ENCODE results near the gene PET100. TPM values are rescaled to one million over a fixed set of nuclear protein-coding genes. Genes with fewer than 3 reads are reported as not detected.

PET100 gene
- total RNA-seq, 1 experiment from 2014 or later: 15.5 TPM

GRCh38 chr19:7674010-7675005 is 44.7 kb downstream of the PET100 start:
- Histone ChIP-seq H3K27me3 (ENCODE audit: low read length) (no peaks in the 10 kb centered on the region), H2AFZ (ENCODE audit: low read length) (no peak overlapping the region), H4K20me1 (ENCODE audit: insufficient read depth, low read depth, low read length) (no peaks in the 10 kb centered on the region), H3K4me2 (ENCODE audit: low read depth, low read length, poor library complexity, severe bottlenecking) (no peak overlapping the region), H3K9me2 (replicated peaks; ENCODE audit: insufficient read depth, low read length) (no peaks in the 10 kb centered on the region), H3K4me3 (ENCODE audit: low read length) (no peak overlapping the region), H3K79me2 (ENCODE audit: low read length) (no peaks in the 10 kb centered on the region), H3K27ac (ENCODE audit: low read length) (no peak overlapping the region), H3K9ac (ENCODE audit: low read length) (no peak overlapping the region), H3K36me3 (ENCODE audit: insufficient read depth, low read length) (no peaks in the 10 kb centered on the region), H3K4me1 (ENCODE audit: low read length) (peaks cover 7% of the 10 kb centered on the region), H3K9me3 (ENCODE audit: low read length) (no peaks in the 10 kb centered on the region)
- peak; percentile 89 for DNase-seq

- Histone ChIP-seq H2AFZ (ENCODE audit: low read length) (no peak overlapping the region), H3K4me3 (ENCODE audit: low read length) (no peak overlapping the region), H3K27ac (ENCODE audit: low read length) (no peak overlapping the region), H4K20me1 (ENCODE audit: insufficient read depth, low read depth, low read length) (0 out of 2 replicates have a peak, but pooled peaks cover 2% of the 10 kb centered on the region), H3K9ac (ENCODE audit: low read length) (no peak overlapping the region), H3K27me3 (ENCODE audit: low read length) (no peaks in the 10 kb centered on the region), H3K4me1 (ENCODE audit: low read length) (peaks cover 12% of the 10 kb centered on the region), H3K79me2 (ENCODE audit: low read length) (peaks cover 7% of the 10 kb centered on the region), H3K9me3 (ENCODE audit: low read length) (no peaks in the 10 kb centered on the region), H3K36me3 (ENCODE audit: insufficient read depth, low read length) (no peaks in the 10 kb centered on the region), H3K9me2 (replicated peaks; ENCODE audit: insufficient read depth, low read length) (no peaks in the 10 kb centered on the region), H3K4me2 (ENCODE audit: low read depth, low read length, poor library complexity, severe bottlenecking) (no peak overlapping the region)
- DNase-seq: no peak
Observed at GRCh38 chr19:7676376-7676775, 46.8 kb downstream of the PET100 start.

- Histone ChIP-seq H3K9me2 (replicated peaks; ENCODE audit: insufficient read depth, low read length) (no peaks in the 10 kb centered on the region), H3K36me3 (ENCODE audit: insufficient read depth, low read length) (no peaks in the 10 kb centered on the region), H3K9me3 (ENCODE audit: low read length) (no peaks in the 10 kb centered on the region), H3K4me2 (ENCODE audit: low read depth, low read length, poor library complexity, severe bottlenecking) (no peak within 1 kb of the TSS), H3K4me3 (ENCODE audit: low read length) (no peak within 1 kb of the TSS), H2AFZ (ENCODE audit: low read length) (no peak within 1 kb of the TSS), H3K27me3 (ENCODE audit: low read length) (no peaks in the 10 kb centered on the region), H3K79me2 (ENCODE audit: low read length) (peaks cover 11% of the 10 kb centered on the region), H3K27ac (ENCODE audit: low read length) (no peak within 1 kb of the TSS), H3K4me1 (ENCODE audit: low read length) (peaks cover 17% of the 10 kb centered on the region), H3K9ac (ENCODE audit: low read length) (no peak within 1 kb of the TSS), H4K20me1 (ENCODE audit: insufficient read depth, low read depth, low read length) (0 out of 2 replicates have a peak, but pooled peaks cover 4% of the 10 kb centered on the region)
- no peak for DNase-seq
Observed at GRCh38 chr19:7676854-7677253, 47.3 kb downstream of the PET100 start, which contains the start of gene MCEMP1. Gene MCEMP1, plus strand, starts transcription at chr19:7677090. Its CDS starts 31 bp downstream, at chr19:7677121.

- H3K9me3 ChIP-seq (ENCODE audit: low read length): no peaks in the 10 kb centered on the region
- no peak overlapping the region for H2AFZ ChIP-seq (ENCODE audit: low read length)
- H3K9ac ChIP-seq (ENCODE audit: low read length): no peak overlapping the region
- DNase-seq: no peak
- no peak overlapping the region for H3K4me2 ChIP-seq (ENCODE audit: low read depth, low read length, poor library complexity, severe bottlenecking)
- H3K27me3 ChIP-seq (ENCODE audit: low read length): no peaks in the 10 kb centered on the region
- H3K36me3 ChIP-seq (ENCODE audit: insufficient read depth, low read length): 0 out of 2 replicates have a peak, but pooled peaks cover 3% of the 10 kb centered on the region
- peaks cover 13% of the 10 kb centered on the region; the same call in 1 of the 2 replicates for H4K20me1 ChIP-seq (ENCODE audit: insufficient read depth, low read depth, low read length)
- H3K79me2 ChIP-seq (ENCODE audit: low read length): peaks cover 14% of the 10 kb centered on the region
- H3K4me3 ChIP-seq (ENCODE audit: low read length): no peak overlapping the region
- no peaks in the 10 kb centered on the region for H3K9me2 ChIP-seq (replicated peaks; ENCODE audit: insufficient read depth, low read length)
- no peak overlapping the region for H3K27ac ChIP-seq (ENCODE audit: low read length)
- peaks cover 20% of the 10 kb centered on the region for H3K4me1 ChIP-seq (ENCODE audit: low read length)
Observed at GRCh38 chr19:7677669-7678311, 48.2 kb downstream of the PET100 start.

GRCh38 chr19:7678971-7679751 is 49.6 kb downstream of the PET100 start:
- Histone ChIP-seq H3K79me2 (ENCODE audit: low read length) (peaks cover 14% of the 10 kb centered on the region), H3K27me3 (ENCODE audit: low read length) (no peaks in the 10 kb centered on the region), H4K20me1 (ENCODE audit: insufficient read depth, low read depth, low read length) (peaks cover 13% of the 10 kb centered on the region; the same call in 1 of the 2 replicates), H3K27ac (ENCODE audit: low read length) (no peak overlapping the region), H3K9ac (ENCODE audit: low read length) (no peak overlapping the region), H3K4me3 (ENCODE audit: low read length) (no peak overlapping the region), H3K9me2 (replicated peaks; ENCODE audit: insufficient read depth, low read length) (no peaks in the 10 kb centered on the region), H2AFZ (ENCODE audit: low read length) (no peak overlapping the region), H3K4me1 (ENCODE audit: low read length) (peaks cover 20% of the 10 kb centered on the region), H3K36me3 (ENCODE audit: insufficient read depth, low read length) (0 out of 2 replicates have a peak, but pooled peaks cover 4% of the 10 kb centered on the region), H3K4me2 (ENCODE audit: low read depth, low read length, poor library complexity, severe bottlenecking) (peak overlapping the region; percentile 9), H3K9me3 (ENCODE audit: low read length) (no peaks in the 10 kb centered on the region)
- DNase-seq: peak; percentile 63

- peak overlapping the region; percentile 99 for H3K4me2 ChIP-seq (ENCODE audit: low read depth, low read length, poor library complexity, severe bottlenecking)
- H3K27ac ChIP-seq (ENCODE audit: low read length): no peak overlapping the region
- peaks cover 13% of the 10 kb centered on the region; the same call in 1 of the 2 replicates for H4K20me1 ChIP-seq (ENCODE audit: insufficient read depth, low read depth, low read length)
- peak overlapping the region; percentile 64 for H2AFZ ChIP-seq (ENCODE audit: low read length)
- H3K4me1 ChIP-seq (ENCODE audit: low read length): peaks cover 20% of the 10 kb centered on the region
- DNase-seq: no peak
- H3K9me3 ChIP-seq (ENCODE audit: low read length): no peaks in the 10 kb centered on the region
- H3K9me2 ChIP-seq (replicated peaks; ENCODE audit: insufficient read depth, low read length): no peaks in the 10 kb centered on the region
- H3K36me3 ChIP-seq (ENCODE audit: insufficient read depth, low read length): 0 out of 2 replicates have a peak, but pooled peaks cover 4% of the 10 kb centered on the region
- no peaks in the 10 kb centered on the region for H3K27me3 ChIP-seq (ENCODE audit: low read length)
- peaks cover 14% of the 10 kb centered on the region for H3K79me2 ChIP-seq (ENCODE audit: low read length)
- peak overlapping the region; percentile 100; the same call in 1 of the 2 replicates for H3K4me3 ChIP-seq (ENCODE audit: low read length)
- H3K9ac ChIP-seq (ENCODE audit: low read length): peak overlapping the region; percentile 29; the same call in 1 of the 2 replicates
Observed at GRCh38 chr19:7679771-7680605, 50.4 kb downstream of the PET100 start.
